ENCODE data around the gene CSNK1G2. TPM values are rescaled to one million over a fixed set of nuclear protein-coding genes. Genes with fewer than 3 reads are reported as not detected.

The CSNK1G2 gene
- total RNA-seq, 1 donor from 2014 or later, result 58.4 TPM

DNA sequence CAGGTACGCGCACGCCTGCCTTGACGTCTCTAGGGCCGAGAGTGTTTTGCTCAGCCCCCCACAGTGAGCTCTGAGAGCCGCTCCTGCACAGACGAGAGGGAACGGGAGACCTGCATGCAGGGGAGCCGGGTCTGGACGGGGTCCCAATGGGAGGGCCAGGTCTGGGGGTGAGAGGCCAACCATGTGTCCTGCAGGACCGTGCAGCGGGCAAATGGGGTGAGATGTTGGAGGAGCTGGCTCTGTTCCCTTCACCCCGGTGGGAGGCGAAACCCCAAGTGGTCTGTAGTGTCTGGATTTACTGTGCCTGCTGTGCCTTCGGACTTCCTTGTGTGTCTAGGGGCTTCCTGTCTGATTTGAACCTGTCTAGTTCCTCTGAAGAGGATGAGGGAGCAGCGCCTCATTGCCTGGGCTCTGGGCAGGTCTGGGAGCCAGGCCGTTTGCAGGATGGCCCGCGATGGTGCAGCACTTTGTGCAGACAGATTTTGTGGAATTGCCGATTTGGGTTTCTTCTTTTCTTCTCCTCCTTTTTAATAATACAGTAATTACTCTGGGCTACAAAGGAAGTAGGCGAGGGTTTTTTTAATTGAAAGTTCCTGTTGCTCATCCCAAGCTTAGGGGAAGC is 2.1 kb downstream of the CSNK1G2 start:
- TF ChIP-seq, protein P1, sequence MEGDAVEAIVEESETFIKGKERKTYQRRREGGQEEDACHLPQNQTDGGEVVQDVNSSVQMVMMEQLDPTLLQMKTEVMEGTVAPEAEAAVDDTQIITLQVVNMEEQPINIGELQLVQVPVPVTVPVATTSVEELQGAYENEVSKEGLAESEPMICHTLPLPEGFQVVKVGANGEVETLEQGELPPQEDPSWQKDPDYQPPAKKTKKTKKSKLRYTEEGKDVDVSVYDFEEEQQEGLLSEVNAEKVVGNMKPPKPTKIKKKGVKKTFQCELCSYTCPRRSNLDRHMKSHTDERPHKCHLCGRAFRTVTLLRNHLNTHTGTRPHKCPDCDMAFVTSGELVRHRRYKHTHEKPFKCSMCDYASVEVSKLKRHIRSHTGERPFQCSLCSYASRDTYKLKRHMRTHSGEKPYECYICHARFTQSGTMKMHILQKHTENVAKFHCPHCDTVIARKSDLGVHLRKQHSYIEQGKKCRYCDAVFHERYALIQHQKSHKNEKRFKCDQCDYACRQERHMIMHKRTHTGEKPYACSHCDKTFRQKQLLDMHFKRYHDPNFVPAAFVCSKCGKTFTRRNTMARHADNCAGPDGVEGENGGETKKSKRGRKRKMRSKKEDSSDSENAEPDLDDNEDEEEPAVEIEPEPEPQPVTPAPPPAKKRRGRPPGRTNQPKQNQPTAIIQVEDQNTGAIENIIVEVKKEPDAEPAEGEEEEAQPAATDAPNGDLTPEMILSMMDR (IDR thresholded peaks at IDR 0.05; ENCODE audit: insufficient read depth, low read length, severe bottlenecking), result no peak

DNA sequence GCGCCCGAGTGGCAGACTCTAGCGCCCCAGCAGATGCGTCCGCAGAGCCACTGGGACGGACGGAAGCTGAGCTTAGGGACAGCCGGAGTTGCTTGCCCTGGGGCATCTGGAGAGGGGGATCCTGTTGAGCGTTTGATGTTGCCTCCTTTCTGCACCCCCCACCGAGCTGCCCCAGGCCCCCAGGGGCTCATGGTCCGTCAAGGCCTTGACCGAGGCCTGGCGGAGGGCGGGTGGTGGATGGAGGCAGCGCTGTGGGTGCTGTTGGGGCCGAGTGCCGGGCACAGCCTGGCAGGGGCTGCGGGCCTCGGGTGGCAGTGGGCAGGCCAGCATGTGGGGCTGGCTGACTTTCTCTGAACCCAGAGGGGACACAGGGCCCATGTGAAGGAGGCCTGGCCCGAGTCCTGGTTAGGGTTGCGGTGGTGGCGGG is 2.7 kb downstream of the CSNK1G2 start:
- Histone ChIP-seq H3K4me3 (ENCODE audit: low read depth, low read length) (no peak overlapping the region), H3K36me3 (ENCODE audit: control insufficient read depth, insufficient read depth, low read length) (peaks cover 2% of the 10 kb centered on the region), H3K27me3 (ENCODE audit: control insufficient read depth, insufficient read depth, low read length) (no peaks in the 10 kb centered on the region)
- DNase-seq (ENCODE audit: low read depth) (no peak), FAIRE-seq (no peak)
- TF ChIP-seq, protein P1 (IDR thresholded peaks at IDR 0.05; ENCODE audit: insufficient read depth, low read length, severe bottlenecking), result no peak

More for the DNA sequence above, 2.1 kb downstream of the CSNK1G2 start:
- Histone ChIP-seq H3K27me3 (ENCODE audit: control insufficient read depth, insufficient read depth, low read length) (no peaks in the 10 kb centered on the region), H3K36me3 (ENCODE audit: control insufficient read depth, insufficient read depth, low read length) (no peaks in the 10 kb centered on the region), H3K4me3 (ENCODE audit: low read depth, low read length) (peak overlapping the region; percentile 95)
- no peak for FAIRE-seq
- no peak for DNase-seq (ENCODE audit: low read depth)

DNA sequence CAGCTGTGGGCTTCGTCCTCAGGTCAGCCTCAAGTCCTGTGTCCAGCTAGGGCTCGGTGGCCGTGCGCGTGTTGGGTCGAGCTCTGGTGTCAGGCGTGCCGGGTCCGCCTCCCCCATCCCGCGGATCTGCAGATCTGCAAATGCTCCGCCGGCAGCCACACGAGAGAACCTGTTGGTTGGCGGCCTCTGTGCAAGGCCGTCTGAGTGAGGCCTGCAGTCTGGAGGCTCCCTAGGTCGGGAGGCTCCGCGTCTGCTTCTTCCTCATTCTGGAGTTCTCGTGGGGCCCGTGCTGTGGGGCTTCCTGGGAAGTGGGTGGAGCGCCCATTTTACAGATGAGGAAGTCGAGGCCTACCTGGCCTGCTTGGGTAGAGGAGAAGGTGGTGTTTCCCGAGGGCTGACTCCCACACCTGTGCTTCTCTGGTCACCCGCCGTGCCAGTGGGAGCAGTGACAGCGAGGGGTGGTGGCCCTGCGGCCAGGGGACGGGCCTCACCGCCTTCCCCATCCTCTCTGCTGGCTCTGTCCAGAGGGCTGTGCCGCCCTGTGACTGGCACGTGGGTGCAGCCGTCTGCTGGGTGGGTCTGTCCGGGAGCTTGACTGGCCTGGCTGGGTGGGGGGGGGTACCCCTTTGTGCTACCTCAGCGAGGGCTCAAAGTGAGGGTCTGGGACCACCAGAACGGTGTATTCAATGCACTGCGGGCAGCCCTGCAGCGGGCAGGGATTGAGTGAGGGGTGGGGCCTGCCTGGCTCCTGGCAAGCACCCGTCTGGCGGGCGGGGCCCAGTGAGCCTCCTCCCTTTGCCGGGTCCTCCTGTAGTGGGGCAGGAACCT is 3.3 kb downstream of the CSNK1G2 start:
- TF ChIP-seq, protein P1 (IDR thresholded peaks at IDR 0.05; ENCODE audit: insufficient read depth, low read length, severe bottlenecking), result no peak
- Histone ChIP-seq H3K4me3 (ENCODE audit: low read depth, low read length) (no peak overlapping the region), H3K27me3 (ENCODE audit: control insufficient read depth, insufficient read depth, low read length) (no peaks in the 10 kb centered on the region), H3K36me3 (ENCODE audit: control insufficient read depth, insufficient read depth, low read length) (peaks cover 2% of the 10 kb centered on the region)
- FAIRE-seq (no peak), DNase-seq (ENCODE audit: low read depth) (no peak)

DNA sequence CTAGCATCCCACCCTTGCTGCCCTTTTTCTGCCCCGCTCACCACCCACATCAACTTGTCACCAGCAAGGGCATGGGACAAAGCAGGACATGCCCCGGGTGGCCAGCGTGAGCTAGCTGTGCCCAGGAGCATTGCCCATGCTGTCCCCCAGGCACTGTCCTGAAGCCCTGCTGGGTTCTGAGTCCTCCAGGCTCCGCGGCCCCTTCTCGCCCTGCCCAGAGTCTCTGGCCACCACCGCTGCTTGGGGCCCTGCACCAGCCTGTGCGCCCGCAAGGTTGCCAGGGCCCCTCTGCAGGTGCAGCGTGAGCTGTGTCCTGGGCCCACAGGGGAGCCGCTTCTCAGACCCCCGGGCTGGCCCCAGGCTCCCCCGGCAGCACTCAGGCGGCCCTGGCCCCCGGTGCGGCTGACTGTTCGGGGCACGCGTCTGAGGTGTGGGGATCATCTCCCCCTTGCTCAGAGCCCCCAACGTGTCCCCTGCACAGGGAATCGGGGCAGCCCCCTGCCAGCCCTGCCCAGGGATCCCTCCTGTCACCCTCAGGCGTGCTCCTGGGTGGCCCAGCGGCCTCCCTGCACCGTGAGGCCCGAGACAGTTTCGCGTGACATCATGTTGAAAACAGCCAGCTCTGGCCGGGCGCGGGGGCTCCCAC is 4.1 kb downstream of the CSNK1G2 start:
- no peak for DNase-seq (ENCODE audit: low read depth)
- Histone ChIP-seq H3K4me3 (ENCODE audit: low read depth, low read length) (no peak overlapping the region), H3K36me3 (ENCODE audit: control insufficient read depth, insufficient read depth, low read length) (peaks cover 6% of the 10 kb centered on the region), H3K27me3 (ENCODE audit: control insufficient read depth, insufficient read depth, low read length) (no peaks in the 10 kb centered on the region)
- TF ChIP-seq, protein P1 (IDR thresholded peaks at IDR 0.05; ENCODE audit: insufficient read depth, low read length, severe bottlenecking), result no peak
- FAIRE-seq, result no peak

DNA sequence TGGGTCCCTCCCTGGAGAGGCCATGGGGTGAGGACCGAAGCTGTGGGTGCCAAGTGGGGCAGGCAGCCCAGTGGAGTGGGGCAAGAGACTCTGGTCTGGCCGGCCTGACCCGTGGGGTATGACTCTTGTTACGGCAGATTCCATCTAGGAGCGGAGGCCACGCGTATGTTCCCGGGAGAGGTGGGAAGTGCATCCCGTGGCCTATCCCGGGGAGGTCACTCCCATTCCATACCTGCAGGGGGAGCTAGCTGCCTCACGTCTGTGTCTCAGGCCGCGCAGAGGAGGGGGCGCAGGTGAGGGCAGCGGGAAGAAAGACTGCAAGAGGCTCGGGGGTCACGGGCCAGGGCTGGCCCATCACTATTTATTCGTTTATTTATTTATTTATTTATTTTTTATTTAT is 4.9 kb downstream of the CSNK1G2 start:
- Histone ChIP-seq H3K36me3 (ENCODE audit: control insufficient read depth, insufficient read depth, low read length) (peaks cover 6% of the 10 kb centered on the region), H3K4me3 (ENCODE audit: low read depth, low read length) (no peak overlapping the region), H3K27me3 (ENCODE audit: control insufficient read depth, insufficient read depth, low read length) (no peaks in the 10 kb centered on the region)
- DNase-seq (ENCODE audit: low read depth) (no peak), FAIRE-seq (no peak)
- TF ChIP-seq, protein P1 (IDR thresholded peaks at IDR 0.05; ENCODE audit: insufficient read depth, low read length, severe bottlenecking), result peak; percentile 58

All from bronchial epithelial cell (primary cell).